GM21515 (cell line): ENCODE results near the gene OTUD1.
A peak's percentile ranks its signal among the peaks of the same experiment; 100 is the strongest.
"Not testable (repeated sequence)": the region's sequence is repeated elsewhere in the genome, so short reads cannot be mapped to it uniquely, and the experiment has no call there.

ENCODE experiments used
- ATAC-seq: cut with Tn5 transposase; IDR thresholded peaks from one replicate; pipeline ENCODE4 v1.9.1; 2021; ENCODE audit not compliant: unreplicated experiment

OTUD1 gene, protein sequence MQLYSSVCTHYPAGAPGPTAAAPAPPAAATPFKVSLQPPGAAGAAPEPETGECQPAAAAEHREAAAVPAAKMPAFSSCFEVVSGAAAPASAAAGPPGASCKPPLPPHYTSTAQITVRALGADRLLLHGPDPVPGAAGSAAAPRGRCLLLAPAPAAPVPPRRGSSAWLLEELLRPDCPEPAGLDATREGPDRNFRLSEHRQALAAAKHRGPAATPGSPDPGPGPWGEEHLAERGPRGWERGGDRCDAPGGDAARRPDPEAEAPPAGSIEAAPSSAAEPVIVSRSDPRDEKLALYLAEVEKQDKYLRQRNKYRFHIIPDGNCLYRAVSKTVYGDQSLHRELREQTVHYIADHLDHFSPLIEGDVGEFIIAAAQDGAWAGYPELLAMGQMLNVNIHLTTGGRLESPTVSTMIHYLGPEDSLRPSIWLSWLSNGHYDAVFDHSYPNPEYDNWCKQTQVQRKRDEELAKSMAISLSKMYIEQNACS

GRCh38 chr10:23438547-23439451, at the start of gene OTUD1:
OTUD1 (plus strand) TSS chr10:23439075; CDS start chr10:23439458, 383 bp downstream.
- peak; percentile 83 for ATAC-seq

DNA sequence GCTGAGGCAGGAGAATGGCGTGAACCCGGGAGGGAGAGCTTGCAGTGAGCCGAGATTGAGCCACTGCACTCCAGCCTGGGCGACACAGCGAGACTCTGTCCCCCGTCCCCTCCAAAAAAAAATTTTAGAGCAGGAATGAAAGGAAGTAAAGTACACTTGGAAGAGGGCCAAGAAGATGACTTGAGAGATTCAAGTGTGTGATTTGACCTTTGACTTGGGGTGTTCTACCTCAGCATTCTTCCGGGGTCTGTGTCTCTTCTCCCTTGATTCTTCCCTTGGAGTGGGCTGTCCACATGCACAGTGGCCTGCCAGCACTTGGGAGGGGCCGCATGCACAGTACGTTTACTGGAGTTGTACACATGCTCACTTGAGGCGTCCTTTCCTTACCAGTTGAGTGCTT, 48.5 kb upstream of the OTUD1 start:
- ATAC-seq = not testable (repeated sequence)

DNA sequence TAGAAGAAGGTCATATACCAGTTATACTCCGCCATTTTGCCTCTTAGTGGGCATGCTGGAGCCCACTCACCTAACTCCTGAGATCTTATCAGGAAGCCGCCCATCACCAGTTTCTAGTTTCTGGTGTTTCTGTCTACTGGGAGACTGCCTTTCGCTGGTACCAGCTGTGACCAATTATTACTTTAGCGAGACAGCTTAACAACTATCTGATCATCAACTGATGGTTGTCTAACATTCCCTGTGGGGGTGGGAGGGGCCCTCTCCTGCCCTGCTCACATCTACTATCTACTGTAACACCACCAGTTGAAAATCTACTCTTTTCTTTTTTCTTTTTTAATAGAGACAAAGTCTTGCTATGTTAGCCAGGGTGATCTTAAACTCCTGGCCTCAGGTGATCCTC, 48.1 kb upstream of the OTUD1 start:
- ATAC-seq = no peak

- no peak for ATAC-seq
These were observed 47.1 kb upstream of the OTUD1 start for GRCh38 chr10:23391821-23392220.

DNA sequence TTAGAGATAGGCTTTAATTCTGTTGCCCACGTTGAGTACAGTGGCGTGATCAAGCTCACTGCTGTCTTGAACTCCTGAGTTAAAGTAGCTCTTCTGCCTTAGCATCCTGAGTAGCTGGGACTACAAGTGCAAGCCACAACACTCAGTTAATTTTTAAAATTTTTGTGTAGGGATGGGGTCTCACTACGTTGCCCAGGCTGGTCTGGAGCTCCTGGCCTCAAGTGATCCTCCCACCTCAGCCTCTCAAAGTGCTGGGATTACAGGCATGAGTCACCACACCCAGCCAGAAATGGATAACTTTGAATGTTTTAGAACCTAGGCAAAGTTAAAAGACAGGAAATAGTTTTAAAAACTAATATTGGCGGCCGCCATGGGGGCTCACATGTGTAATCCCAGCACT, 43.9 kb upstream of the OTUD1 start:
- ATAC-seq = no peak

DNA sequence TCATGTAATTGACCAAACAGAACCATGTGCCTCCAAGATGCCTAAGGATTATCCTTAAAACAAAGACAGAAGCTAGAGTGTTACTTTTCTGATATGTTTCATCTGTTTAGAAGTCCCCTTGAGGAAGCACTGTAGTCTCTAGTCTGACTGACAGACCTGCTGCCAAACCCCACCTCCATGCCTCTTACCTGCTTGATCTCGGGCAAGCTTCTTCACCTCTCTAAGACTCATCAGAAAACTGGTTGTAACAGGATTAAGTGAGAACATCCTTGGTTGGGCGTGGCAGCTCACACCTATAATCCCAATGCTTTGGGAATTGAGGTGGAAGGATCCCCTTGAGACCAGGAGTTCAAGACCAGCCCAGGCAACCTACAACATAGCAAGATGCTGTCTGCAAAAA, 42.2 kb upstream of the OTUD1 start:
- no peak for ATAC-seq

DNA sequence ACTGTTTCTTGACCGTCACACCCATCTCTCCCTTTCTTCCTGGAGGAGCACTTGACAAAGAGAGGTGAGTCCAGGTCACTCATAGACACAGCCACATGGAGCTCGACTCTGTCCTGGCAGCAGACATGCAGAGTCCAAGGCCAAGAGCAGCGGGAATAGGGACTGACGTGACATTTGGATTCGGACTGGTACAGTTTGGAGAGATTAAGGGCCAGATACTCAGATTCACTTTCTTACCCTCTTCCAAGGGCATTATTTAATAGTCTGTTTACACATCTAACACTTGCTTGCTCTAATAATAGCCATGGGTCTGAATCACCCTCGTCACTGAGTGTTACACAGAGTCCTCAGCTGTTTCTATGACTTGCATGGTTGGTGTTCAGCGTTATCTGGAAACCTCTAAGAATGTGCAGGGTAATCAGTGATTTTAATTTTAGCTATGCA, 39.2 kb upstream of the OTUD1 start:
- no peak for ATAC-seq

GRCh38 chr10:23402856-23403255, 36.0 kb upstream of the OTUD1 start:
- no peak for ATAC-seq

- ATAC-seq = no peak
These were observed 35.6 kb upstream of the OTUD1 start for GRCh38 chr10:23403278-23403677.

- no peak for ATAC-seq
These were observed 35.2 kb upstream of the OTUD1 start for GRCh38 chr10:23403719-23404118.

DNA sequence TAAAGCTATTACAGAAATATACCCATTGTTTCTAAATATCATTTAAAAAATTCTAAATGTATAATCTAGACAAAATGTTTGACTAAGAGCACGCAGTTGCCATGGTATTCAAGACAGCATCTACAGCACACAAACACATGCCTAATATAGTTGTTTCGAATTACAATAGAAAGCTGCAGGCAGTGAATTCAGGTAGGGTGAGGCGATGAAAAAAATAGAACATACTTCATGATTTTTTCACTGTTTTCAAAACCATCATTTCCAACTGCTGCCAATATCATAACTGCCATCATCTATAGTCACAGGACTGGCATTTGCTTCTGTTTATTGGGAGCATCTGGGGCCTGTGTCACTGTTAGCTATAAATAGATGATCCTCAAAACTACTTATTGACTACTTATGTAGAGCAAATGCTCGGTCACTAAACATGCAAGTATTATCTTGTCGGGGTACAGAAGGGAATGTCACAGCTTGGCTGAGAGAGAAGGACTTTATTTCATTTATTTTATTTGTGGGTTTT, 34.4 kb upstream of the OTUD1 start:
- ATAC-seq = no peak

GRCh38 chr10:23405540-23405939, 33.3 kb upstream of the OTUD1 start:
- ATAC-seq = no peak

- no peak for ATAC-seq
These were observed 32.5 kb upstream of the OTUD1 start for GRCh38 chr10:23406409-23406808.

- no peak for ATAC-seq
These were observed 30.4 kb upstream of the OTUD1 start for GRCh38 chr10:23408330-23408976.

DNA sequence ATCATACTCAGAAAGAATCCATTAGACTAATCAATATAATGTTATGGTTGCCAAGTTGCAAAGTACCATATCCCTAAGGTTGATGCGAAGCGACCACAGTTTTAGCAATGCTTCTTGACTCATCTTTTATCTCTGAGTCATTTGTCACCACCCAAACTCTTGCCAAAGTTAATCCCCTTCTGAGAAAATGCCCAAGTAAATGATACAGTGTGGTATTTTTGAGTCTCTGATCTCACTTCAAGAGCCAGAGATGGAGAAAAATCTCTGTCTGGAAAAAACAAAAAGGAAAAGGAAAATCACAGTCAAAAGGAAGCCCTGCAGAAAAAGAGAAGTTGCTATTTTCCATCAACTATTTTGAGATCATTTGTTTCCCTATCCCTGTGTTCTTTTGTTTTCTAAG, 26.7 kb upstream of the OTUD1 start:
- ATAC-seq = no peak

DNA sequence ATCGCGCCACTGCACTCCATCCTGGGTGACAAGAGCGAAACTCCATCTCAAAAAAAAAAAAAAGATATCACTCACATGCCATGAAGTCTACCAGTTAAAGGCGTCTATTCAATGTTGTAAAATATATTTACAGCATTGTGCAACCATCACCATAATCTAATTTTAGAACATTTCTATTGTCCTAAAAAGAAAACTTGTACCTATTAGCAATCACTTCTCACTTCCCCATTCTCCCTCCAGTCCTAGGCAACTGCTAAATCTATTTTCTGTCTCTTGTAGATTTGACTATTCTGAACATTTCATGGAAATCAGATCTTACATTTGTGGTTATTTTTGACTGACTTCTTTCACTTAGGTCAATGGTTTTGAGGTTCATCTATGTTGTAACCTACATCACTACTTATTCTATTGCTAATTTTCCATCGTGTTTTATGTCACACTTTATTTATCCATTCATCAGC, 25.2 kb upstream of the OTUD1 start:
- peak; percentile 95 for ATAC-seq

- ATAC-seq = no peak
These were observed 24.2 kb upstream of the OTUD1 start for GRCh38 chr10:23414658-23415057.

GRCh38 chr10:23417254-23417653, 21.6 kb upstream of the OTUD1 start:
- ATAC-seq = no peak

DNA sequence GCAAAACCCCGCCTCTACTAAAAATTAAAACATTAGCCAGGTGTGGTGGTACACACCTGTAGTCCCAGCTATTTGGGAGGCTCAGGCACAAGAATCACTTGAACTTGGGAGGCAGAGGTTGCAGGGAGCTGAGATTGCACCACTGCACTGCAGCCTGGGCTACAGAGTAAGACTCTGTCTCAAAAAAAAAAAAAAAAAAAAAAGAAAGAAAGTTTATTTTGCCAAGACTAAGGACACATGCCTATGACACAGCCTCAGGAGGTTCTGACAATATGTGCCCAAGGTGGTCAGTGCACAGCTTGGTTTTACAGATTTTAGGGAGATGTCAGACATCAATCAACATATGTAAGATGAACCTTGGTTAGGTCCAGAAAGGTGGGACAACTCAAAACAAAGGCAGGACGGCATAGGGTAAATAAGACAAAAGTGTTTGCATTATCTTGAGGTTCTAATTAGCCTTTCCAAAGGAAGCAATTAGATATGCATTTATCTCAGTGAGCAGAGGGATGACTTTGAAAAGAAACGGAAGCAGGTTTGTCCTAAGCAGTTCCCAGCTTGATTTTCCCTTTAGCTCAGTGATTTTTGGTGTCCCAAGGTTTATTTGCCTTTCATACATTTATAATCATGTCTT, 20.7 kb upstream of the OTUD1 start:
- ATAC-seq = no peak

DNA sequence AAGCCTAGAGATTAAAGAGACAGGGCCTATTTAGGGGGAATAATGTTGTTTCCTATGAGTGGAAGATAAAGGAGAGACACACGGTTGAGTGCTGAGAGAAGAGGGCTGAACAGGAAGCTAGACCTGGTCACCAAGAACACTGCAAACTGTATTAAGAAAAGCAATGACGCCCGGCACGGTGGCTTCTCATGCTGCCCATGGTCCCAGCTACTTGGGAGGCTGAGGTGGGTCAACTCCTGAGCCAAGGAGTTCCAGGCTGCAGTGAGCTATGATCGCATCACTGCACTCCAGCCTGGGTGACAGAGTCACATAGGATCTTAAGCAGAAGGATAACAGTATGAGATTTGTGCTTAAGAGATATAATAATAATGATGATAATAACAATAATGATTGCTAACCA, 19.7 kb upstream of the OTUD1 start:
- ATAC-seq = no peak
